ENCODE data around the gene ZBTB34.

ZBTB34 gene

DNA sequence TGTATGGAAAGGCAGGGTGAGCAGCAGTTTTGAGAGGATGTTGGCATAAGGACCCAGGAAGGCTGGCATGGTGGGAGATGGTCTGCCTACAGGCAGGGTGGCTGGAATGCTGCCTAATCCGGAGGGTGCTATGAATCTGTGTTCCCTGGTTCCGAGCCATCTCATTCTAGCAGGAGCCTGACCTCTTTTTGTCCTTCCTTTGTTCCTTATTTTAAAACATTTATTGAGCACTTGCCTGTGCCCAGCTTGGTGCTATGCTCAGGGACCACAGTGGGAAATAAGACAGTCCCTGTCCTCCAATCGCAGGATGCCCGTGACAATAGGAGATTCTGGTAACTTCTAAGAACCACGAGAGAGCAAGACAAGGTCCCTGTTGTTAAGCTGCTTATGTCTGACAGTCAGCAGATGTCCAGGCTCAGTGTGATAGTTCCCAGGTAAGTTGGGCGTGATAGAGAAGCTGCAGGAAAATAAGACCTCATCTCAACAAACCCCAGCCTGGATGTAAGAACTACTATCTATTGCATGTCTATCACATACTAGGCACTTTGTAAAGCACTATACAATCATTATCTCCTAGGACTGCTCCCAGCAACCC, 9.1 kb upstream of the ZBTB34 start:
- H3K9me3 ChIP-seq (ENCODE audit: low read length), result no peaks in the 10 kb centered on the region
- H3K36me3 ChIP-seq (ENCODE audit: insufficient read depth, low read length), result no peaks in the 10 kb centered on the region
- peaks cover 2% of the 10 kb centered on the region for H3K4me1 ChIP-seq (ENCODE audit: insufficient read depth, low read length)
- H3K27me3 ChIP-seq (ENCODE audit: insufficient read depth, low read length), result no peaks in the 10 kb centered on the region
- H3K4me3 ChIP-seq (ENCODE audit: low read length), result no peak overlapping the region
- no peak overlapping the region for H2AFZ ChIP-seq (ENCODE audit: low read depth, low read length)

DNA sequence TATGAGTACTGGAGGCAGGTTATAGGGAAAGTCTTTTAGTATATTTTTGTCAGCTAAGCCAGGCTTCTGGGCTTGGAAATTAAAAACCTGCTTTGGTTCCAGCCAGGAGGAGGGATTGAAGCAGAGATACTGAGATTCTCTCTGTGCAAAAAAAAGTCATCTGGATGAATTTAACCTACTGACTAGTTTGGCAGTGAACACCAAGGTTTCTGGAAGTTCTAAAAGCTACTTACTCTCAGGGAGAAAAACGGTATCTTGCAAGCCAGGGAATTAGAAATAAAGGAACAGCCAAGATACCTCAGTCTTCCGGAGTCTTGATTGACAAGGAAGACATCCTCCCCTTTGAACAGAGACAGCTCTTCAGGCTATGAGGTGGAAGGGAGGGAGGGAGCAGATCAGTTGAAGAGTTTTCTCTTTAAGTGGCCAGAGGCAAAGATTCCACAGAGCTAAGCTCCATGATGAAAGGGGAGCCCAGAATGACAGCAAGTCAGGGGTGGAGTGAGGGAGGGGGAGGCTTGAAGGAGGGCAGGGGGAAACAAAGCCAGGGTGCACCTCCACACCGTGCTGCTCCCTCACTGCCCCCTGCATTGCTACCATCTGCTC, 8.3 kb upstream of the ZBTB34 start:
- Histone ChIP-seq H2AFZ (ENCODE audit: low read depth, low read length) (no peak overlapping the region), H3K9me3 (ENCODE audit: low read length) (no peaks in the 10 kb centered on the region), H3K36me3 (ENCODE audit: insufficient read depth, low read length) (no peaks in the 10 kb centered on the region), H3K27me3 (ENCODE audit: insufficient read depth, low read length) (no peaks in the 10 kb centered on the region), H3K4me3 (ENCODE audit: low read length) (no peak overlapping the region), H3K4me1 (ENCODE audit: insufficient read depth, low read length) (peaks cover 2% of the 10 kb centered on the region)

DNA sequence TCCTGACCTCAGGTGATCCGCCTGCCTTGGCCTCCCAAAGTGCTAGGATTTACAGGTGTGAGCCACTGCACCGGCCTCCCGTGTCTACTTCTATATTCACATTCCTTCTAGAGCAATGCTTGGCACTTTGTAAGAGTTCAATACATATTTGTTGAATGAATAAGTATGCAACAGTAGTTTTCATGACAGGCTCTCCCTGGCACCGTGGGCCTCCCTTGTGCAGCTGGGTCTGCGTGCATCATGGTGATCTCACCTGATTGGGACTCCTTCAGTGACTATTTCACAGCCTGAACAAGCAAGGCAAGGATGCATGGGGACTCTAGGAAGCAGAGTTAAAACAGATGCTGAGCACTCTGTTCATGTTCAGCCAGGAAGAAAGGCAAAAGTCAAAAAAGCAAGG, 6.8 kb upstream of the ZBTB34 start:
- Histone ChIP-seq H3K4me1 (ENCODE audit: insufficient read depth, low read length) (peaks cover 2% of the 10 kb centered on the region), H2AFZ (ENCODE audit: low read depth, low read length) (no peak overlapping the region), H3K27me3 (ENCODE audit: insufficient read depth, low read length) (peaks cover 5% of the 10 kb centered on the region), H3K9me3 (ENCODE audit: low read length) (no peaks in the 10 kb centered on the region), H3K4me3 (ENCODE audit: low read length) (no peak overlapping the region), H3K36me3 (ENCODE audit: insufficient read depth, low read length) (no peaks in the 10 kb centered on the region)

DNA sequence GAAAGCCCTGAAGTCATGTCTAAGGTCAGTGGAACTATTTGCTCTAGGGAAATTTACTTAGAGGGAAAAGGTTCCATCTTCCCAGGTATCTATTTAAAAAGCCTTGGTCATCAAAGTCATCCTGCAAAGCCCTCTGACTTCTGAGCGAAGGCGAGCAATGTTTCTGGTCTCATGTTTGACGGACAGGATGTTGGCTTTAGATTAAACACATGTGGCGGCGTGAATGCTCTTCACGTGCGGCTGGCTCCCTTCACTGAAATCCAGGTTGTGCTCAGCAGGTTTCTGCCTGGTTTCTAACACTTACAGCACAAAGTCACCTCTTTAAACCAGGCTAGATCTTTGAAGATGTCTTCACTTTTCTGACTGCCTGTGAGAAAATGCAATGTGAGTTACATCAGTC, 5.7 kb upstream of the ZBTB34 start:
- H3K9me3 ChIP-seq (ENCODE audit: low read length), result no peaks in the 10 kb centered on the region

DNA sequence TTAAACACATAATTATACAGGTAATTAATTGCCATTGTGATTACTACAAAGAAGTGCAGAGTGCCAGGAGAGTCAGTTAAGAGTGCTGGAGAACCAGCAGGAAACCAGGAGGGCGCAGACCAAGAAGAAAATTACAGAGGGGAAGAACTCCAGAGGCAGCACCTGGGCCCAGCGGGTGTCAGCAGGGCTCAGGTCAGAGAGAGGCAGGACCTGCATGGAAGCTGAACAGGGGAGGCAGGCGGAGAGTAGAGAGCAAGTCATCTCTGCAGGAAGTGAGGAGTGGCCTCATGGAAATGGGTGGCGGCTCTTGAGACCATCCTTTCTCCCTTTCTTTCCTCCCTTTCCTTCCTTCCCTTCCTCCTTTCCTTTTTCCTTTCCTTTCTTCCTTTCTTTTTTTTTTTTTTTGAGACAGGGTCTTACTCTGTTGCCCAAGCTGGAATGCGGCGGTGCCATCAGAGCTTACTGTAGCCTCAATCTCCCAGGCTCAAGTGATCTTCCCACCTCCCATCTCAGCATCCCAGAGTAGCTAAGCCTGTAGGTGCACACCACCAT, 4.0 kb upstream of the ZBTB34 start:
- Histone ChIP-seq H3K4me1 (ENCODE audit: insufficient read depth, low read length) (peaks cover 7% of the 10 kb centered on the region), H3K27me3 (ENCODE audit: insufficient read depth, low read length) (peaks cover 5% of the 10 kb centered on the region), H3K9me3 (ENCODE audit: low read length) (no peaks in the 10 kb centered on the region), H2AFZ (ENCODE audit: low read depth, low read length) (no peak overlapping the region), H3K36me3 (ENCODE audit: insufficient read depth, low read length) (no peaks in the 10 kb centered on the region), H3K4me3 (ENCODE audit: low read length) (no peak overlapping the region)

More for the DNA sequence above, 5.7 kb upstream of the ZBTB34 start:
- Histone ChIP-seq H2AFZ (ENCODE audit: low read depth, low read length) (no peak overlapping the region), H3K36me3 (ENCODE audit: insufficient read depth, low read length) (no peaks in the 10 kb centered on the region), H3K4me3 (ENCODE audit: low read length) (no peak overlapping the region), H3K4me1 (ENCODE audit: insufficient read depth, low read length) (peaks cover 2% of the 10 kb centered on the region), H3K27me3 (ENCODE audit: insufficient read depth, low read length) (peaks cover 5% of the 10 kb centered on the region)

DNA sequence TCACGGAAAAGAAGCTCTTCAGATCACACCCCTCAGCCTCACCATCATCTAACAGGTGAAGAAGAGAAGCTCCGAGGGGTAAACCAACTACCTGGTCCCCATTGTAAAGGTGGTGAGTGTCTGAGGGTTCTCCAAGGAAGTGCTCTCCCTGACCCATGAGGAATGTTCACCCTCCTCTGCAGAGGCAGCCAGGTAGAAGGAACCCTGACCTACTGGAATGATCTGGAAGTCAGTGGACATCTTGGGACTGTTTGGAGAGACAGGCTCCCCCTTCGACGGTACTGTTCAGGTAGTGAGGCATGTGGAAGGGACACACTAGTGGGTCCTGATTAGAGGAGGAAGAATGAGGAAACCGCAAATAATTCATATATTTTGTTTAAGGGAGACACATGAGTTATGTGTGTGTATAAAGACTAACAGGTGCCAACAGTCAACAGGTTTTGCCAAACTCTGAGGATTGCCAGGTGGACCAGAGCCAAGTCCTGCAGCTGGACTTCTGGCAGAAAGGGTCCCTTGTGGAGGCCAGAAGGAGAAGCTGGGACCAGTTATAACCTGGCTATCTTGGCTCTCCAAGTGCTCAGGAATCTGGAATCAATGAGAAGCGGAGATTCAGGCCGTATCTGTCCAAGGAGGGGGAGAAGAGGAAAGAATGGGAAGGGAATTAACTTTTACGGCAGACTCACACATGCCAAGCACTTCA, 3.0 kb upstream of the ZBTB34 start:
- no peaks in the 10 kb centered on the region for H3K9me3 ChIP-seq (ENCODE audit: low read length)
- H3K4me3 ChIP-seq (ENCODE audit: low read length), result no peak overlapping the region
- no peaks in the 10 kb centered on the region for H3K36me3 ChIP-seq (ENCODE audit: insufficient read depth, low read length)
- H2AFZ ChIP-seq (ENCODE audit: low read depth, low read length), result no peak overlapping the region
- H3K4me1 ChIP-seq (ENCODE audit: insufficient read depth, low read length), result peaks cover 15% of the 10 kb centered on the region
- peaks cover 5% of the 10 kb centered on the region for H3K27me3 ChIP-seq (ENCODE audit: insufficient read depth, low read length)

DNA sequence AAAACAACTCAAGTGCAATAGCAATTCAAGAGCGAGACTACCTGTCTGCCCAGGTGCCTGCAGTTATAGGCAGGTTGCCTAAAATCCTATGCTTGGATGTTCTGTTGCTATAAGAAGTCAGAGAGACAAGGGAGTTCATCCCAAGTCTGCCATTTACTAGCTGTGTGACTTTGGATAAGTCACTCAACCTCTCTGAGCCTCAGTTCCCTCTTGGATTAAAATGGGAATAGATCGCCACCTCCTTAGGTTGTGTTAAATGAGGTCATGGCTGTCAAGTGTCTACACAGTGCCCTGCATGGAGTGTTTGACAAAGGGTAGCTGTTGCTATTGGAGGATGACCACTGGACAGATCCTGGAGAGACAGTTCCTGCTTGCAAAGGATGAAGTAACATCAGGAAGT, 1.3 kb upstream of the ZBTB34 start:
- H3K4me3 ChIP-seq (ENCODE audit: low read length), result no peak overlapping the region
- H3K36me3 ChIP-seq (ENCODE audit: insufficient read depth, low read length), result peaks cover 4% of the 10 kb centered on the region
- peaks cover 21% of the 10 kb centered on the region for H3K4me1 ChIP-seq (ENCODE audit: insufficient read depth, low read length)
- no peaks in the 10 kb centered on the region for H3K9me3 ChIP-seq (ENCODE audit: low read length)
- peaks cover 5% of the 10 kb centered on the region for H3K27me3 ChIP-seq (ENCODE audit: insufficient read depth, low read length)
- no peak overlapping the region for H2AFZ ChIP-seq (ENCODE audit: low read depth, low read length)

DNA sequence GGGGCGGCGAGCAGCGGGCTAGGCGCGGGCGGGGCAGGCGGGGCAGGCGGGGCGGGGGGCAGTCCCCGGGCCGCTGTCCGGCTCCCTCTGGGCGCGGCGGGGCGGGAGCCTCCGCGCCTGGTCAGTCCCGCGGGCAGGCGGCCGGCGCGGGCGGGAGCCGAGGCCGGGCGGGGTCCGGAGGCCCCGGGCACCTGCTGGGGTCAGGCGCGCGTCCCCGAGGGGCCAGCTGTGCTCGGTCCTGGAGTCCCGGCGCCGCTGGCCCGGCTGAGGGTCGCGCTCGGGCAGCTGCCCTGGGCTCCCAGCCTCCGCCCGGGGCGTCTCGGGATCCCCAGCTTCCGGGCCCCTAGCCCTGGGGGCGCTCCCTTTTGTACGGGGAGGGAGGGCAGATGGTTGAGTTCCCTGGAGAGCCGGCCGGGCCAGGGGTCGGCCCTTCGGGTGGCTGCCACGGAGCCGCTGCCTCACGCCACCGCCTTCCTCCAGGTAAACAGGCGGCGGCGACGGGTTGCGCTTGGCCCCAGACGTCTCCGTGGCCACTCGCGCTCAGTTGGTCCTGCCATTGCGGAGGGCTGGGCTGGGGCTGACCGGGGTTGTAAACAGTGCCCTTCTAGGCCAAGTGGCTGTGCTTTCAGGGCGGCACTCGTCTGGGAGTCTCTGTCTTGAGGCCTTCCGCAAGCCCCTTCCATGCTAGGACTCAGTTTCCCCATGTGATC, 473 bp downstream of the ZBTB34 start:
- H3K36me3 ChIP-seq (ENCODE audit: insufficient read depth, low read length), result peaks cover 13% of the 10 kb centered on the region
- H2AFZ ChIP-seq (ENCODE audit: low read depth, low read length), result peak overlapping the region; percentile 55
- peak overlapping the region; percentile 75 for H3K4me3 ChIP-seq (ENCODE audit: low read length)
- no peaks in the 10 kb centered on the region for H3K9me3 ChIP-seq (ENCODE audit: low read length)
- peaks cover 5% of the 10 kb centered on the region for H3K27me3 ChIP-seq (ENCODE audit: insufficient read depth, low read length)
- H3K4me1 ChIP-seq (ENCODE audit: insufficient read depth, low read length), result peaks cover 21% of the 10 kb centered on the region

DNA sequence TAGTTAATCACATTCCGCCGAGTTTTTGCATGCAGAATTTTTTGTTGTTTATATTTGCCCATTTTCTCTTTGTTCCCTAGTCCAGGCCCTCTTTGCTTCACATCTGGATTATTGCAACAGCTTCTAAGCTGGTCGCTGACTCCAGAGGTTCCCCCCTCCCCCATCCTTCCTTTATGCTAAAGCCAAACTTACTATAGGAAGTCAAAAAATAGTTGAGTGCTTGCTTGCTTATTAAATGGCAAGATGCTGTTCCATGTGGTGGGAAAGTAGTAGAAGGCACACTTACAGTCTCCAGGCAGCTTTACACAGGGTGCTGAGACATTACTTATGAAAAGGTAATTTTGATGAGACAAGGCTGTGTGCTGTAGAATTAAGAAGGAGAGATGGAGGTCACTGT, 1.3 kb downstream of the ZBTB34 start:
- H3K27me3 ChIP-seq (ENCODE audit: insufficient read depth, low read length), result peaks cover 5% of the 10 kb centered on the region
- peak overlapping the region; percentile 75 for H3K4me3 ChIP-seq (ENCODE audit: low read length)
- H3K9me3 ChIP-seq (ENCODE audit: low read length), result no peaks in the 10 kb centered on the region
- peaks cover 20% of the 10 kb centered on the region for H3K36me3 ChIP-seq (ENCODE audit: insufficient read depth, low read length)
- no peak overlapping the region for H2AFZ ChIP-seq (ENCODE audit: low read depth, low read length)
- peaks cover 21% of the 10 kb centered on the region for H3K4me1 ChIP-seq (ENCODE audit: insufficient read depth, low read length)

DNA sequence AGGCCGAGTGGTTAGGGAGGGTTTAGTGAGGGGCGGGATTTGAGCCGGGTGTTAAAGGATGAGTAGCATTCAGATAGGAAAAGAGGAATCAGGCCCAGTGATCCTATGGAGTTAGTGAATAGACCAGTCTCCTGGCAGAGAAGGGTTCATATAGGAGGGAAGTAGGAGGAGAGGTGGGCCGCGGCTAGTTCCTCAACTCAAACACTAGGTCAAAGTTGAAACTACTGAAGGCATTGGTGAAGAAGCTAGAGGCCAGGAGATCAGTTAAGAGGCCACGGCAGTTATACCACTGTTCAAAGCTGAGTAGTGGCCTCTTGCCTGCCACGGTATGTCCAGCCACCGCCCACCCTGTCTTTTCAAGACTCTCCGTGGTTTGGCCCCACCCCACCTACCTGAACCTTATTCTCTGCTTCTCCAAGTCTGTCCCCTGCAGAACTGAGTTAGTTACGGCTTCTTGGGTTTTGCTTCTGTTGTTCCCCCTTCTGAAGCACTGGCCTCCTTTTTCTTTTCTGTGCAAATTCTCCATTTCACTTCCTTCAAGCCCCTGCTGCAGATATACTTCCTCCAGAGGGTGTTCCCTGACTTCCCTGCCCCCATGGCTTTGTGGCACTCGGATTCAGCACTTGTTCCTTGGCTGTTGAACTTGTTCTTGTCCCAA, 1.8 kb downstream of the ZBTB34 start:
- no peak overlapping the region for H2AFZ ChIP-seq (ENCODE audit: low read depth, low read length)
- H3K4me1 ChIP-seq (ENCODE audit: insufficient read depth, low read length), result peaks cover 21% of the 10 kb centered on the region
- peaks cover 22% of the 10 kb centered on the region for H3K36me3 ChIP-seq (ENCODE audit: insufficient read depth, low read length)
- peaks cover 5% of the 10 kb centered on the region for H3K27me3 ChIP-seq (ENCODE audit: insufficient read depth, low read length)
- no peaks in the 10 kb centered on the region for H3K9me3 ChIP-seq (ENCODE audit: low read length)
- H3K4me3 ChIP-seq (ENCODE audit: low read length), result peak overlapping the region; percentile 75

DNA sequence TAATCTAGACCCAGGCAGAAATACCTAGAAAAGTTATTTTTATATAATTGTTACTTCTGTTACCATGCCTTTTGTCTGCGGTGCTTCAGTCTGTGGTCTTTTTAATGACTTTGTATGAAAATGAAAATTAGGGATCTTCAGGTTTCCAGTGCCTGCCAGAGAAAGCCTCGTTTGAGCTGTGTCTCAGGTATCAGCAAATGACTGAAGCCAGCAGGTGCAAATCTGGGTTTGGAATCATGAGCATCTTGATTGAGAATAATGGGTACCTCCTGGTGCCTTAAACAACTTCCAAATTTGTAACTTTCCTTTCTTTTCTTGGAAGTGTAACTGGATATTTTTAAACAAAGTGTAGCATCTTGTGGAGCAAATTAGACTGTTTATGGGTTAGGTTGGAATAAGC, 4.3 kb downstream of the ZBTB34 start:
- peaks cover 22% of the 10 kb centered on the region for H3K36me3 ChIP-seq (ENCODE audit: insufficient read depth, low read length)
- H2AFZ ChIP-seq (ENCODE audit: low read depth, low read length), result no peak overlapping the region
- no peaks in the 10 kb centered on the region for H3K27me3 ChIP-seq (ENCODE audit: insufficient read depth, low read length)
- no peak overlapping the region for H3K4me3 ChIP-seq (ENCODE audit: low read length)
- peaks cover 21% of the 10 kb centered on the region for H3K4me1 ChIP-seq (ENCODE audit: insufficient read depth, low read length)
- H3K9me3 ChIP-seq (ENCODE audit: low read length), result peaks cover 3% of the 10 kb centered on the region

DNA sequence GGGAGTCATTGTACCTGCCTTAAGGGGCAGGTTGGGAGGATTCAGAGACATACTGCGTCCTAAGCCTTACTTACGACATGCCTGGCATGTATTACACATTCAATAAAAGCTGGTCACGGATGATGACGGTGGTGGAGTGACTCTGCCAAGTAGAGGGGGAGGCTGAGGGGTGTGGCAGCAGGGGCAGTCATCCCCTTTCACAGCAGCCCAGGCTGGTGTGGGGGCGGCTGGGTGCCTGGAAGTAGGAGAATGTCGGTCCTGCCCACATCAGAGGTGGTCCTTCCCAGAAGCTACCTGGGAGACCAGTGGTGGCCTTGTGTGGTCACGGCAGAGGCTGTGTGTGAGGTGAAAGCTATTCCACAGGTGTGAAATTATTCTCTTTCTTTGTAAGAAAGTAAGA, 8.9 kb downstream of the ZBTB34 start:
- H3K27me3 ChIP-seq (ENCODE audit: insufficient read depth, low read length), result no peaks in the 10 kb centered on the region
- H3K4me1 ChIP-seq (ENCODE audit: insufficient read depth, low read length), result no peaks in the 10 kb centered on the region
- peaks cover 15% of the 10 kb centered on the region for H3K36me3 ChIP-seq (ENCODE audit: insufficient read depth, low read length)
- H3K9me3 ChIP-seq (ENCODE audit: low read length), result peaks cover 3% of the 10 kb centered on the region
- H3K4me3 ChIP-seq (ENCODE audit: low read length), result no peak overlapping the region
- H2AFZ ChIP-seq (ENCODE audit: low read depth, low read length), result no peak overlapping the region

All from neuron (in vitro differentiated cells).